Peyer's patch (tissue), 4 donors: ENCODE measurements around the gene IFT25. TPM values are rescaled to one million over a fixed set of nuclear protein-coding genes. Genes with fewer than 3 reads are reported as not detected.

Experiments used
- DNase-seq, 3 donors: peaks; one replicate each; pipeline ENCODE4 v3.0.0-alpha.2; 2017 to 2019
- H3K27ac ChIP-seq, 4 donors: fragments of 200-600 bp; sonication (generic); one replicate each; pipeline ENCODE4 v1.5.1; 2016 to 2019
- H3K27me3 ChIP-seq, 2 donors: fragments of 200-600 bp; sonication (generic); one replicate each; pipeline ENCODE4 v1.5.1; 2019
- H3K36me3 ChIP-seq, 3 donors: fragments of 200-600 bp; sonication (generic); one replicate each; pipeline ENCODE4 v1.5.1; 2016 to 2019
- H3K4me1 ChIP-seq, 4 donors: fragments of 200-600 bp; sonication (generic); one replicate each; pipeline ENCODE4 v1.5.1; 2016 to 2019
- H3K4me3 ChIP-seq, 4 donors: fragments of 200-600 bp; sonication (generic); 1 replicate in 3 of 4; 2 replicates in 1 of 4; pipeline ENCODE4 v1.5.1; 2016 to 2019; ENCODE audit warnings: mild to moderate bottlenecking in 1 of 4
- H3K9me3 ChIP-seq, 4 donors: fragments of 200-600 bp; sonication (generic); one replicate each; pipeline ENCODE4 v1.5.1; 2016 to 2019; ENCODE audit warnings: mild to moderate bottlenecking in 1 of 4
- CTCF ChIP-seq, 6 experiments: fragments of 450-650 bp in 4 of 6; fragments of 200-600 bp in 2 of 6; sonication (generic) in 1 of 6; IDR thresholded peaks; one replicate each; pipeline ENCODE4 v1.5.1; 2017 to 2019; ENCODE audit warnings: antibody characterized with exemption in 6 of 6, mild to moderate bottlenecking in 3 of 6, moderate library complexity in 1 of 6
- POLR2A ChIP-seq, 2 donors: fragments of 450-650 bp; IDR thresholded peaks; one replicate each; pipeline ENCODE4 v1.5.1; 2017; ENCODE audit warnings: antibody characterized with exemption in 2 of 2, mild to moderate bottlenecking in 2 of 2, moderate library complexity in 2 of 2
- total RNA-seq, 4 donors: library from RNA; depleted of rRNA; stranded (reverse); fragments of >200 nt; gene quantifications; one replicate each; pipeline ENCODE4 v1.1.0, GENCODE V29; 2016

The IFT25 gene
- total RNA-seq, 4 donors from 2014 or later = 13.8 to 42.9 (median 27.1) TPM

DNA sequence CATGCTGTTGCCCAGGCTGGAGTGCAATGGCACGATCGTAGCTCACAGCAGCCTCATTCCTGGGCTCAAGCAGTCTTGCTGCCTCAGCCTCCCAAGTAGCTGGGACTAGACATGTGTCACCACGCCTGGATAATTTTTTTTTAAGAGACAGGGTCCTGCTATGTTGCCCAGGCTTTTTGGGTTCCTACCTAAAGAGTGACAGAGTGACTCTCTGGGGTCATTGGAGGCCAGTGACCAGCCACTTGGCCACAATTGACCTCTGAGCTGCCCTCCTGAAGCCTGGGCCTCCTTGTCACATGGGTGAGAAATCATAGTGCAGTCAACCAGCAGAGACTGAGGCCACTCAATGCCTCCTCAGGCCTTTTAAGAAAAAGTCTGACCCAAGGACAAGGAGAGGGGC is 45.8 kb downstream of the IFT25 start:
- Histone ChIP-seq H3K36me3 (no peaks in the 10 kb centered on the region), H3K4me3 (no peak overlapping the region), H3K9me3 (no peaks in the 10 kb centered on the region), H3K27me3 (no peaks in the 10 kb centered on the region), H3K4me1 (peaks cover 0 to 23% (median 0%) of the 10 kb centered on the region in 4 donors), H3K27ac (no peak overlapping the region)
- TF ChIP-seq POLR2A (IDR thresholded peaks at IDR 0.05) (no peak), CTCF (IDR thresholded peaks at IDR 0.05) (no peak)
- no peak for DNase-seq

- Histone ChIP-seq H3K27me3 (no peaks in the 10 kb centered on the region), H3K4me1 (peaks cover 0 to 23% (median 0%) of the 10 kb centered on the region in 4 donors), H3K36me3 (no peaks in the 10 kb centered on the region), H3K27ac (peak overlapping the region in 1 of 4 donors; percentile 19), H3K4me3 (no peak overlapping the region), H3K9me3 (no peaks in the 10 kb centered on the region)
- TF ChIP-seq CTCF (IDR thresholded peaks at IDR 0.05) (no peak), POLR2A (IDR thresholded peaks at IDR 0.05) (no peak)
- DNase-seq = no peak
Observed at GRCh38 chr1:53899206-53899628, 46.3 kb downstream of the IFT25 start.

- TF ChIP-seq POLR2A (IDR thresholded peaks at IDR 0.05) (no peak), CTCF (IDR thresholded peaks at IDR 0.05) (no peak)
- Histone ChIP-seq H3K36me3 (no peaks in the 10 kb centered on the region), H3K27ac (peak overlapping the region in 1 of 4 donors; percentile 63), H3K27me3 (no peaks in the 10 kb centered on the region), H3K4me3 (no peak overlapping the region), H3K9me3 (no peaks in the 10 kb centered on the region), H3K4me1 (peaks cover 0 to 23% (median 0%) of the 10 kb centered on the region in 4 donors)
- no peak for DNase-seq
Observed at GRCh38 chr1:53896635-53897229, 48.8 kb downstream of the IFT25 start.

DNA sequence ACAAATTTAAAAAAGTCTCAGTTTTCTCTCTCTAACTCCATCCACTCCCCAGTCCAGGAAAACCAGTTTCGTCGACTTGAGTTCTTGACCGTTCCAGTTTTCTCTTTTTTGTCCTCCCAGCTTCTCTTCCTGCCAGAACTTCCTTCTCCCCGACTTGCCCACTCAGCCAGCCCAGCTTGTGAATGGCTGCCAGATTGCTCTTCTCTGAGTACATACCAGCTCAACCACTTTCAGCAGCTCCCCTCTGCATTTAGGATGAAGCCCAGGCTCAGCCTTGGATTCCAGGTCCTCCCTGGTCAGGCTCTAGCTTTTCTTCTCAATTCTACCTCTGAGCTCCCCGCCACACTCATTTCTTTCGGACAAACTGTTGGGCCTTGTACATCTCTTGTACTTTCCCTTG is 50.1 kb downstream of the IFT25 start:
- DNase-seq = no peak
- H3K27ac ChIP-seq = no peak overlapping the region
- no peaks in the 10 kb centered on the region for H3K36me3 ChIP-seq
- H3K4me1 ChIP-seq = peaks cover 0 to 23% (median 1%) of the 10 kb centered on the region in 4 donors
- no peaks in the 10 kb centered on the region for H3K9me3 ChIP-seq
- TF ChIP-seq POLR2A (IDR thresholded peaks at IDR 0.05) = no peak
- no peak for TF ChIP-seq CTCF (IDR thresholded peaks at IDR 0.05)
- no peaks in the 10 kb centered on the region for H3K27me3 ChIP-seq
- H3K4me3 ChIP-seq = no peak overlapping the region

DNA sequence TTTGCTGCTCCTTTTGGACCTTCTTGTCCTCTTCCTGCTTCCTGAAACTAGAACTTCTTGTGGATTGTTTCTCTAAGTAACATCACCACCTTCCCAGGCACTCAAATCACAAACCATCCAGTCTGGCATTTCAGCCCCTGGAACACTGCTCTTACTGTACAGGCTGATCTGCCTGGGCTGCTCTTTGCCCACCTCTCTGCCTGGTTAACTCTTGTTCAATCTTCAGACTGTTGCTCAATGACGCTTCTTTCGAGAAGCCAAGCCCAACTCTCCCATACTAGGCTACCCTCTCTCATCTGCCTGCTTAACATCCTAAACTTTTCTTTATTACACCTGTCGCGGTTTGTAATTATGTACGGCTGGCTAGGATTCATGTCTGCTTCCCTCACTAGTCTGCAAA is 50.9 kb downstream of the IFT25 start:
- Histone ChIP-seq H3K27me3 (no peaks in the 10 kb centered on the region), H3K4me1 (peaks cover 0 to 21% (median 3%) of the 10 kb centered on the region in 4 donors), H3K4me3 (no peak overlapping the region), H3K27ac (no peak overlapping the region), H3K36me3 (no peaks in the 10 kb centered on the region), H3K9me3 (no peaks in the 10 kb centered on the region)
- TF ChIP-seq CTCF (IDR thresholded peaks at IDR 0.05) = no peak
- TF ChIP-seq POLR2A (IDR thresholded peaks at IDR 0.05) = no peak
- no peak for DNase-seq
